ENCODE results near the gene TMED5. TPM values are rescaled to one million over a fixed set of nuclear protein-coding genes. Genes with fewer than 3 reads are reported as not detected.

Gene TMED5
- total and polyA plus RNA-seq, 2 of the 4 experiments (the other 2 are of a cell fraction) = 20.1 to 38.1 TPM

- no peak overlapping the region for H4K91ac ChIP-seq (ENCODE audit: insufficient read depth, low read depth, low read length)
- no peak overlapping the region; the same call in 1 of the 2 replicates for H4K5ac ChIP-seq (ENCODE audit: low read depth, low read length)
- no peak overlapping the region for H2BK120ac ChIP-seq (ENCODE audit: low read depth, low read length)
- H3K14ac ChIP-seq (replicated peaks; ENCODE audit: low read depth, low read length) = 0 out of 2 replicates have a peak overlapping the region, but pooled peaks have one; percentile 43
- H3K18ac ChIP-seq (ENCODE audit: low read depth, low read length) = no peak overlapping the region; the same call in 1 of the 2 replicates
- H2BK20ac ChIP-seq (ENCODE audit: low read depth, low read length) = no peak overlapping the region
- no peak overlapping the region for H2AK9ac ChIP-seq (replicated peaks; ENCODE audit: low read depth, low read length, poor library complexity)
- TF ChIP-seq MAZ (IDR thresholded peaks at IDR 0.05; ENCODE audit: borderline replicate concordance, low read depth, low read length) (0 out of 2 replicates have a peak, but pooled peaks have one; percentile 16), BHLHE40 (IDR thresholded peaks at IDR 0.05; ENCODE audit: low read depth, low read length) (peak; percentile 42; the same call in 1 of the 2 replicates), RAD21 (IDR thresholded peaks at IDR 0.05; ENCODE audit: low read length) (no peak), NFE2L2 (IDR thresholded peaks at IDR 0.05; ENCODE audit: low read depth, low read length) (no peak)
- H3K4me2 ChIP-seq (ENCODE audit: low read depth, low read length) = peak overlapping the region; percentile 98
- H2BK15ac ChIP-seq (ENCODE audit: low read depth, low read length) = no peak overlapping the region
- H2BK5ac ChIP-seq (ENCODE audit: low read depth, low read length, poor library complexity, severe bottlenecking) = no peak overlapping the region
- no peaks in the 10 kb centered on the region for H3K9me1 ChIP-seq (ENCODE audit: insufficient read depth, low read length)
- H3K23ac ChIP-seq (ENCODE audit: low read depth, low read length) = no peak overlapping the region
- no peaks in the 10 kb centered on the region for H3K27me3 ChIP-seq (ENCODE audit: control insufficient read depth, insufficient read depth, low read length)
- POLR2A ChIA-PET (ENCODE audit: unreplicated experiment) = interaction anchor here (1.0 kb wide), 1 partner anchor 98 kb away, joined by 4 read pairs; no protein-coding TSS in a partner anchor
- H3K4me1 ChIP-seq (ENCODE audit: control insufficient read depth, insufficient read depth, low read length) = no peaks in the 10 kb centered on the region
- H4K8ac ChIP-seq (ENCODE audit: low read depth in 2 of 2, low read length in 2 of 2) = no peak overlapping the region
- H3K4ac ChIP-seq (ENCODE audit: low read depth, low read length) = no peak overlapping the region
- H3K79me1 ChIP-seq (ENCODE audit: low read depth in 1 of 2, low read length in 2 of 2) = peaks cover 6 to 41% of the 10 kb centered on the region in 2 experiments
- CTCF ChIA-PET = no interaction called here
- peak overlapping the region; percentile 41; the same call in 1 of the 2 replicates for H3K27ac ChIP-seq (ENCODE audit: insufficient read depth, low read length)
- in situ Hi-C loops (cut with MboI; ENCODE audit: low sequenced_read_pairs) = no loop called here
- dilution Hi-C loops (cut with HindIII; ENCODE audit: low sequenced_read_pairs, unreplicated experiment) = no loop called here
- WGBS, 2 experiments (ENCODE audit: extremely low coverage in 2 of 2, insufficient read length in 1 of 2) = no CpG with 5 or more reads among the region's 5 CpGs
- H3K9me3 ChIP-seq (ENCODE audit: control insufficient read depth, insufficient read depth, low read length) = no peaks in the 10 kb centered on the region
- H3K56ac ChIP-seq (ENCODE audit: extremely low read depth, insufficient read depth, low read length) = no peak overlapping the region
- H3K36me3 ChIP-seq (ENCODE audit: control insufficient read depth, insufficient read depth, low read length) = peaks cover 5% of the 10 kb centered on the region
- BruUV-seq (replicated peaks) = no TSS peak
- ATAC-seq (ENCODE audit: low read depth) (no peak), DNase-seq (peak; percentile 17)
- H4K20me1 ChIP-seq (ENCODE audit: insufficient read depth, low read length) = peaks cover 29% of the 10 kb centered on the region
- H3K4me3 ChIP-seq (ENCODE audit: insufficient read depth, low read depth, low read length) = peak overlapping the region; percentile 53
- intact Hi-C loops (cut with micrococcal nuclease) = loop anchor here (2.0 to 5.0 kb wide), 3 partner anchors 46 to 100 kb away; partner anchors contain the start of gene MTF2
- H2AFZ ChIP-seq (replicated peaks; ENCODE audit: low read length, poor library complexity) = no peak overlapping the region
- peak overlapping the region; percentile 77 for H3K9ac ChIP-seq (ENCODE audit: low read depth, low read length)
- no peak overlapping the region for H2AK5ac ChIP-seq (ENCODE audit: low read depth, low read length)
Observed at GRCh38 chr1:93178418-93178817, 1.8 kb downstream of the TMED5 start.

Data from IMR-90 (cell line).